Spleen (tissue), 7 donors: ENCODE data around the gene PNPLA4.

Experiments
- CTCF ChIP-seq, 11 experiments: fragments of 200-600 bp in 7 of 11; fragments of 450-650 bp in 4 of 11; sonication (generic) in 4 of 11; IDR thresholded peaks in 8 of 11; conservative IDR thresholded peaks in 3 of 11; 1 replicate in 7 of 11; 2 replicates in 4 of 11; pipeline versions ENCODE4 v1.4.0 to v1.8.0; 2016 to 2021; ENCODE audit warnings: antibody characterized with exemption in 11 of 11, inconsistent platforms in 4 of 11, mild to moderate bottlenecking in 1 of 11
- POLR2AphosphoS5 ChIP-seq, 3 donors: sonication (generic); formaldehyde crosslinking; IDR thresholded peaks; one replicate each; pipeline ENCODE4 v1.5.1; 2017; ENCODE audit warnings: antibody characterized with exemption in 3 of 3
- donor health status: DM: no; HTN: no; CAD: no; lungs with moderate emphysema.
- donor health status: DM: no; HTN: no; CAD: no.
- donor health status: DM: no; HTN: no; CAD: no.

GRCh38 chrX:7943600-7944245 lies 16.5 kb upstream of the PNPLA4 start:
- TF ChIP-seq CTCF (IDR thresholded peaks at IDR 0.05 in 8 of 11, conservative IDR thresholded peaks at IDR 0.05 in 3 of 11) (no peak), POLR2AphosphoS5 (IDR thresholded peaks at IDR 0.05) (no peak)
